Measurements from ENCODE around the gene PDILT. TPM values are rescaled to one million over a fixed set of nuclear protein-coding genes. Genes with fewer than 3 reads are reported as not detected.
"Not testable (repeated sequence)": the region's sequence is repeated elsewhere in the genome, so short reads cannot be mapped to it uniquely, and the experiment has no call there.

The PDILT gene
- total and polyA plus RNA-seq, 2 of the 8 experiments (the other 6 are each of a cell fraction or from before 2014, with no cell fraction given) = not detected

DNA sequence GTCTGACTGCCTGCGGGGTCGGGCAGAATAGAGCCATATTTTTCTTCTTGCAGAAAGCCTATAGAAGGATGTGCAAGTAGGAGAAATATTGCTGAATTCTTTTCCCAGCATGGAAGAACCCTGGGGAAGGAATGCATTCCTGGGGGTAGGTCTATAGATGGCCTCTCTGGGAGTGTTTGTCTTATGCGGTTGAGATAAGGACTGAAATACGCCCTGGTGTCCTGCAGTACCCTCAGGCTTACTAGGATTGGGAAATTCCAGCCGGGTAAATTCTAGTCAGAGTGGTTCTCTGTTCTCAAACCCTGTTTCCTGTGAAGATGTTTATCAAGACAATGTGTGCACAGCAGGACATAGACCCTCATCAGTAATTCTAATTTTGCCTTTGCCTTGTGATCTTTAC lies 49.1 kb upstream of the PDILT start:
- H3K36me3 ChIP-seq (ENCODE audit: control insufficient read depth in 2 of 4, insufficient read depth in 4 of 4, low read length in 3 of 4); H4K5ac ChIP-seq (ENCODE audit: insufficient read length, low read depth, low read length); H2AFZ ChIP-seq (ENCODE audit: low read length); DNase-seq (ENCODE audit: low read depth in 1 of 2, low spot score in 2 of 2); H3K9ac ChIP-seq (replicated peaks in 1 of 4; ENCODE audit: extremely low read depth in 1 of 4, low read depth in 3 of 4, low read length in 3 of 4); H2BK5ac ChIP-seq (ENCODE audit: low read depth, low read length); H4K8ac ChIP-seq (ENCODE audit: extremely low read depth, insufficient read depth, low read length); H3K9me3 ChIP-seq (ENCODE audit: insufficient read depth in 2 of 2, low read depth in 1 of 2, low read length in 1 of 2); H2BK12ac ChIP-seq (ENCODE audit: low read depth, low read length); H3K27me3 ChIP-seq (replicated peaks in 1 of 4; ENCODE audit: control insufficient read depth in 3 of 4, extremely low read depth in 1 of 4, insufficient read depth in 3 of 4, low read length in 3 of 4); H3K4me2 ChIP-seq (ENCODE audit: insufficient read depth in 1 of 2, low read depth in 2 of 2, low read length in 2 of 2); H3K79me2 ChIP-seq (ENCODE audit: control insufficient read depth in 1 of 2, insufficient read depth in 2 of 2, low read length in 2 of 2); FAIRE-seq; H3K4me3 ChIP-seq (ENCODE audit: extremely low read depth in 1 of 4, insufficient read depth in 2 of 4, low read depth in 3 of 4, low read length in 4 of 4); H2BK120ac ChIP-seq (replicated peaks; ENCODE audit: low read depth, low read length); H2AK5ac ChIP-seq (ENCODE audit: low read depth, low read length); H3K18ac ChIP-seq (ENCODE audit: extremely low read depth, low read length); H3K79me1 ChIP-seq (ENCODE audit: low read depth, low read length); H3K4me1 ChIP-seq (replicated peaks in 1 of 4; ENCODE audit: control insufficient read depth in 3 of 4, insufficient read depth in 4 of 4, low read length in 3 of 4); H4K20me1 ChIP-seq (replicated peaks in 1 of 2; ENCODE audit: control insufficient read depth in 1 of 2, insufficient read depth in 2 of 2, low read length in 2 of 2); CTCF ChIA-PET (ENCODE audit: partially characterized antibody); H3K4ac ChIP-seq (replicated peaks; ENCODE audit: insufficient read length, low read depth, low read length); H3K23me2 ChIP-seq (ENCODE audit: low read depth, low read length); H4K91ac ChIP-seq (replicated peaks; ENCODE audit: insufficient read length, low read length); H2BK15ac ChIP-seq (ENCODE audit: low read length); H3K27ac ChIP-seq (ENCODE audit: low read depth, low read length); H3K14ac ChIP-seq (ENCODE audit: insufficient read length); H3K23ac ChIP-seq (ENCODE audit: insufficient read length); H2BK20ac ChIP-seq (ENCODE audit: low read length); H3K56ac ChIP-seq (replicated peaks; ENCODE audit: insufficient read length, low read depth, low read length); POLR2A ChIA-PET (ENCODE audit: partially characterized antibody): not testable (repeated sequence)
- TF ChIP-seq EP300 (IDR thresholded peaks at IDR 0.05; ENCODE audit: borderline replicate concordance in 1 of 2, low read depth in 2 of 2, low read length in 2 of 2) = peak in 1 of 2 experiments; percentile 61; a peak in 1 of 3 replicates
- 59% methylated on average over 3 of the region's 5 CpGs; no CpG with 5 or more reads in 1 of the 2 experiments for WGBS, 2 experiments (ENCODE audit: extremely low coverage in 1 of 2, insufficient coverage in 1 of 2, insufficient read length in 1 of 2, insufficient replicate concordance in 2 of 2, low coverage in 1 of 2, low lambda C conversion rate in 2 of 2, missing lambda C conversion rate in 1 of 2)

GRCh38 chr16:20451364-20451763 lies 46.8 kb upstream of the PDILT start, which contains the start of gene ACSM2A:
TSS of gene ACSM2A (plus strand) at chr16:20451521. CDS start at chr16:20460115, 8,594 bp downstream.
- H3K14ac ChIP-seq (ENCODE audit: insufficient read length); H3K79me1 ChIP-seq (ENCODE audit: low read depth, low read length); H2AK5ac ChIP-seq (ENCODE audit: low read depth, low read length); H2AFZ ChIP-seq (ENCODE audit: low read length); H3K23ac ChIP-seq (ENCODE audit: insufficient read length); H2BK12ac ChIP-seq (ENCODE audit: low read depth, low read length); H3K4ac ChIP-seq (replicated peaks; ENCODE audit: insufficient read length, low read depth, low read length); H4K91ac ChIP-seq (replicated peaks; ENCODE audit: insufficient read length, low read length); H2BK120ac ChIP-seq (replicated peaks; ENCODE audit: low read depth, low read length); POLR2A ChIA-PET (ENCODE audit: partially characterized antibody); CTCF ChIA-PET (ENCODE audit: partially characterized antibody); FAIRE-seq; H3K23me2 ChIP-seq (ENCODE audit: low read depth, low read length); H4K8ac ChIP-seq (ENCODE audit: extremely low read depth, insufficient read depth, low read length); H3K4me1 ChIP-seq (replicated peaks in 1 of 4; ENCODE audit: control insufficient read depth in 3 of 4, insufficient read depth in 4 of 4, low read length in 3 of 4); DNase-seq (ENCODE audit: low read depth in 1 of 2, low spot score in 2 of 2); H3K4me3 ChIP-seq (ENCODE audit: extremely low read depth in 1 of 4, insufficient read depth in 2 of 4, low read depth in 3 of 4, low read length in 4 of 4); H3K79me2 ChIP-seq (ENCODE audit: control insufficient read depth in 1 of 2, insufficient read depth in 2 of 2, low read length in 2 of 2); H3K56ac ChIP-seq (replicated peaks; ENCODE audit: insufficient read length, low read depth, low read length); H4K5ac ChIP-seq (ENCODE audit: insufficient read length, low read depth, low read length); H3K36me3 ChIP-seq (ENCODE audit: control insufficient read depth in 2 of 4, insufficient read depth in 4 of 4, low read length in 3 of 4); H3K18ac ChIP-seq (ENCODE audit: extremely low read depth, low read length); H3K27ac ChIP-seq (ENCODE audit: low read depth, low read length); H3K27me3 ChIP-seq (replicated peaks in 1 of 4; ENCODE audit: control insufficient read depth in 3 of 4, extremely low read depth in 1 of 4, insufficient read depth in 3 of 4, low read length in 3 of 4); H2BK20ac ChIP-seq (ENCODE audit: low read length); H3K9me3 ChIP-seq (ENCODE audit: insufficient read depth in 2 of 2, low read depth in 1 of 2, low read length in 1 of 2); H2BK15ac ChIP-seq (ENCODE audit: low read length); H4K20me1 ChIP-seq (replicated peaks in 1 of 2; ENCODE audit: control insufficient read depth in 1 of 2, insufficient read depth in 2 of 2, low read length in 2 of 2); H2BK5ac ChIP-seq (ENCODE audit: low read depth, low read length); H3K4me2 ChIP-seq (ENCODE audit: insufficient read depth in 1 of 2, low read depth in 2 of 2, low read length in 2 of 2); H3K9ac ChIP-seq (replicated peaks in 1 of 4; ENCODE audit: extremely low read depth in 1 of 4, low read depth in 3 of 4, low read length in 3 of 4): not testable (repeated sequence)
- WGBS, 2 experiments (ENCODE audit: extremely low coverage in 1 of 2, insufficient coverage in 1 of 2, insufficient read length in 1 of 2, insufficient replicate concordance in 2 of 2, low coverage in 1 of 2, low lambda C conversion rate in 2 of 2, missing lambda C conversion rate in 1 of 2) = no CpG with 5 or more reads among the region's 1 CpG

Measured in H1 (cell line).